K562 (cell line): ENCODE results near the gene MLKL.

Experiments used
- CHD1 ChIP-seq: fragments of 200-600 bp; sonication (generic); IDR thresholded peaks from one replicate; pipeline ENCODE4 v1.6.1; 2012; ENCODE audit warnings: mild to moderate bottlenecking, moderate library complexity, low read length, inconsistent platforms
- TCF7L2 ChIP-seq: fragments of 150-350 bp; IDR thresholded peaks from 2 replicates; pipeline ENCODE4 v1.6.1; 2016; ENCODE audit warnings: low read depth, mild to moderate bottlenecking, low read length, moderate library complexity
- TF ChIP-seq, protein P1 (sequence below): sonication (generic); formaldehyde crosslinking; IDR thresholded peaks from 2 replicates; pipeline ENCODE4 v1.8.0; 2023; ENCODE audit warnings: mild to moderate bottlenecking, missing genetic modification reagents

DNA sequence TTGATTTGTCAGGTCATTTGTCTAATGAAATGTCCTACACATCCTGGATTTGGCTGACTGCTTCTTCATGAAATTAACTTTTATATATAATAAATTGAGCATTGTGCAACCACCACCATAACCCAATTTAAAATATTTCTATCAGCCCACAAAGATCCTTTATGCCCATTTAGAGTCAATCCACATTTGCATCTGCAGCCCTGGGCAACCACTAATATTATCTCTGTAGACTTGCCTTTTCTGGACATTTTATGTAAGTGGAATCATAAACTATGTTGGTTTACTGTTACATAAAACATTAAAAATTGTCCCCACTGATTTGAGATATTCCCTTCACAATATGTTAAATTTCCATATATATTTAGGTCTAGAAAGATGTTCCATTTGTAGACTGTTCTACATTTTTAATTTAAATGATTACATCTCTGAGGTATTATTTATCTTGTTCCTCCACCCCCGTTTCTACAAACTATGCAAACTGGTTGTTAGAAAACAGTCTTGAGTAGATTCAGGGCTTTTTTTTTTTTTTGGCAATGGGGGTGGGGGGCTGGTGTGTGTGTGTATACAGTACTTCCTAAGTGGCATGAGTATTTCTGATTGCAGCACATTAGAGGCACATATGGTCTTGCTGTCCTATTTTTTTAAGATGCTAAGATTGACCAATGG lies 50.7 kb downstream of the MLKL start:
- TF ChIP-seq CHD1, result no peak
- TF ChIP-seq TCF7L2, result no peak
- TF ChIP-seq, protein P1, sequence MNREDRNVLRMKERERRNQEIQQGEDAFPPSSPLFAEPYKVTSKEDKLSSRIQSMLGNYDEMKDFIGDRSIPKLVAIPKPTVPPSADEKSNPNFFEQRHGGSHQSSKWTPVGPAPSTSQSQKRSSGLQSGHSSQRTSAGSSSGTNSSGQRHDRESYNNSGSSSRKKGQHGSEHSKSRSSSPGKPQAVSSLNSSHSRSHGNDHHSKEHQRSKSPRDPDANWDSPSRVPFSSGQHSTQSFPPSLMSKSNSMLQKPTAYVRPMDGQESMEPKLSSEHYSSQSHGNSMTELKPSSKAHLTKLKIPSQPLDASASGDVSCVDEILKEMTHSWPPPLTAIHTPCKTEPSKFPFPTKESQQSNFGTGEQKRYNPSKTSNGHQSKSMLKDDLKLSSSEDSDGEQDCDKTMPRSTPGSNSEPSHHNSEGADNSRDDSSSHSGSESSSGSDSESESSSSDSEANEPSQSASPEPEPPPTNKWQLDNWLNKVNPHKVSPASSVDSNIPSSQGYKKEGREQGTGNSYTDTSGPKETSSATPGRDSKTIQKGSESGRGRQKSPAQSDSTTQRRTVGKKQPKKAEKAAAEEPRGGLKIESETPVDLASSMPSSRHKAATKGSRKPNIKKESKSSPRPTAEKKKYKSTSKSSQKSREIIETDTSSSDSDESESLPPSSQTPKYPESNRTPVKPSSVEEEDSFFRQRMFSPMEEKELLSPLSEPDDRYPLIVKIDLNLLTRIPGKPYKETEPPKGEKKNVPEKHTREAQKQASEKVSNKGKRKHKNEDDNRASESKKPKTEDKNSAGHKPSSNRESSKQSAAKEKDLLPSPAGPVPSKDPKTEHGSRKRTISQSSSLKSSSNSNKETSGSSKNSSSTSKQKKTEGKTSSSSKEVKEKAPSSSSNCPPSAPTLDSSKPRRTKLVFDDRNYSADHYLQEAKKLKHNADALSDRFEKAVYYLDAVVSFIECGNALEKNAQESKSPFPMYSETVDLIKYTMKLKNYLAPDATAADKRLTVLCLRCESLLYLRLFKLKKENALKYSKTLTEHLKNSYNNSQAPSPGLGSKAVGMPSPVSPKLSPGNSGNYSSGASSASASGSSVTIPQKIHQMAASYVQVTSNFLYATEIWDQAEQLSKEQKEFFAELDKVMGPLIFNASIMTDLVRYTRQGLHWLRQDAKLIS, result no peak
